Ovary (tissue), 9 donors: Measurements from ENCODE around the gene CKB. TPM values are rescaled to one million over a fixed set of nuclear protein-coding genes. Genes with fewer than 3 reads are reported as not detected.

Experiments
- DNase-seq, 5 donors: peaks; one replicate each; pipeline ENCODE4 v3.0.0-alpha.2; 2019 to 2020
- H3K27ac ChIP-seq, 2 donors: fragments of 200-600 bp; one replicate each; pipeline versions ENCODE4 v1.5.1 to v1.8.0; 2019 to 2022
- H3K27me3 ChIP-seq: fragments of 200-600 bp; one replicate; pipeline ENCODE4 v1.8.0; 2022
- H3K36me3 ChIP-seq: fragments of 200-600 bp; sonication (generic); one replicate; pipeline ENCODE4 v1.5.1; 2019
- H3K4me1 ChIP-seq: one replicate; pipeline ENCODE4 v1.8.1; 2013; ENCODE audit warnings: mild to moderate bottlenecking, moderate library complexity; ENCODE audit not compliant: insufficient read depth
- H3K4me3 ChIP-seq: fragments of 200-600 bp; sonication (generic); one replicate; pipeline ENCODE4 v1.5.1; 2017
- H3K9me3 ChIP-seq, 2 donors: fragments of 200-600 bp in 1 of 2; sonication (generic) in 1 of 2; one replicate each; pipeline versions ENCODE4 v1.5.1 to v1.8.1; 2013 to 2019; ENCODE audit warnings: mild to moderate bottlenecking in 1 of 2, moderate library complexity in 1 of 2
- CTCF ChIP-seq, 3 donors: fragments of 450-650 bp in 2 of 3; fragments of 200-600 bp in 1 of 3; IDR thresholded peaks; one replicate each; pipeline versions ENCODE4 v1.5.1 to v1.8.0; 2016 to 2022; ENCODE audit warnings: antibody characterized with exemption in 3 of 3, mild to moderate bottlenecking in 1 of 3
- EP300 ChIP-seq: sonication (generic); formaldehyde crosslinking; IDR thresholded peaks from one replicate; pipeline ENCODE4 v1.6.1; 2017; ENCODE audit warnings: antibody characterized with exemption
- POLR2A ChIP-seq: fragments of 450-650 bp; IDR thresholded peaks from one replicate; pipeline ENCODE4 v1.6.1; 2017; ENCODE audit warnings: antibody characterized with exemption, mild to moderate bottlenecking, moderate library complexity
- WGBS, 3 donors: extraction: QIAGEN DNeasy Blood & Tissue Kit in 1 of 3; methylation state at CpG; one replicate each; pipeline versions ENCODE4 v1.1.5 to v1.1.7; 2013 to 2017; 5-methylcytosine and 5-hydroxymethylcytosine counted together
- intact Hi-C, 4 donors: fragments of 100-400 bp; cut with DNase I; formaldehyde crosslinking; loops; one replicate each; pipeline versions ENCODE4 v1.11.0 to v1.15.1; 2022 to 2023
- polyA plus RNA-seq, 2 donors: library from polyadenylated mRNA; stranded (reverse); fragments of 200-250 nt in 1 of 2; fragments of 350-450 nt in 1 of 2; fragmentation: Illumina TruSeq in 1 of 2; extraction: RNeasy Lipid Tissue Mini Kit (QIAGEN cat#74804) in 1 of 2; gene quantifications; one replicate each; pipeline ENCODE4 v1.2.3, GENCODE V29; 2013 to 2014
- total RNA-seq, 7 donors: library from RNA; depleted of rRNA in 2 of 7; stranded (reverse); fragments of >200 nt in 2 of 7; fragmentation: NEBNext Ultra II Directional in 3 of 7; extraction: Animal tissue kit (Norgen Biotek cat#: 25700) in 3 of 7; gene quantifications; one replicate each; pipeline versions ENCODE4 v1.1.0 to v1.2.4, GENCODE V29; 2016 to 2023
- donor health status: DM: no; HTN: no; CAD: no; lungs with moderate emphysema.
- donor health status: DM: no; HTN: no; CAD: no.
- donor health status: Bipolar disorder and iron deficiency.
- donor health status: DM: yes; HTN: yes; CAD: no.
- donor health status: DM: no; HTN: no; CAD: no.
- donor health status: DM: yes; HTN: yes; CAD: no.

The CKB gene
- total and polyA plus RNA-seq, 9 donors: 47.5 to 284 (median 134) TPM

GRCh38 chr14:103519837-103520212, 2.8 kb downstream of the CKB start:
- intact Hi-C loops: loop anchor here in 1 of 4 donors (5.0 kb wide), 1 partner anchor 32 kb away; no protein-coding TSS in a partner anchor
- Histone ChIP-seq H3K9me3 (no peaks in the 10 kb centered on the region), H3K4me3 (no peak overlapping the region), H3K4me1 (peaks cover 10% of the 10 kb centered on the region), H3K36me3 (no peaks in the 10 kb centered on the region), H3K27me3 (no peaks in the 10 kb centered on the region), H3K27ac (peak overlapping the region in 1 of 2 donors; percentile 66)
- DNase-seq: peak in 4 of 5 donors; percentile 38 to 72 (median 58)
- TF ChIP-seq CTCF (IDR thresholded peaks at IDR 0.05) (no peak), POLR2A (no peak)
- 57 to 63% (median 59%) methylated on average over 21 to 22 of the region's 22 CpGs for WGBS, 3 donors

GRCh38 chr14:103519043-103519836, 3.4 kb downstream of the CKB start:
- H3K27ac ChIP-seq: peak overlapping the region in 1 of 2 donors; percentile 66
- H3K9me3 ChIP-seq: no peaks in the 10 kb centered on the region
- H3K36me3 ChIP-seq: no peaks in the 10 kb centered on the region
- intact Hi-C loops: loop anchor here in 1 of 4 donors (5.0 kb wide), 1 partner anchor 33 kb away; no protein-coding TSS in a partner anchor
- H3K4me3 ChIP-seq: no peak overlapping the region
- no peaks in the 10 kb centered on the region for H3K27me3 ChIP-seq
- 48 to 51% (median 48%) methylated on average over 13 of the region's 13 CpGs for WGBS, 3 donors
- peaks cover 10% of the 10 kb centered on the region for H3K4me1 ChIP-seq
- no peak for TF ChIP-seq EP300
- no peak for TF ChIP-seq POLR2A
- TF ChIP-seq CTCF (IDR thresholded peaks at IDR 0.05): no peak
- DNase-seq: peak in 3 of 5 donors; percentile 39 to 48 (median 46)

GRCh38 chr14:103518422-103519042, 4.1 kb downstream of the CKB start:
- Histone ChIP-seq H3K9me3 (no peaks in the 10 kb centered on the region), H3K27me3 (no peaks in the 10 kb centered on the region), H3K27ac (peak overlapping the region; percentile 58 to 63), H3K4me3 (no peak overlapping the region), H3K36me3 (no peaks in the 10 kb centered on the region), H3K4me1 (peaks cover 10% of the 10 kb centered on the region)
- TF ChIP-seq POLR2A: peak; percentile 24
- TF ChIP-seq CTCF (IDR thresholded peaks at IDR 0.05): peak; percentile 57 to 93 (median 85)
- no peak for TF ChIP-seq EP300
- intact Hi-C loops: loop anchor here in 2 of 4 donors (1.0 to 5.0 kb wide), 2 partner anchors 28 to 34 kb away; no protein-coding TSS in a partner anchor
- DNase-seq: peak; percentile 68 to 85 (median 80)
- WGBS, 3 donors: 35 to 47% (median 47%) methylated on average over 6 to 9 of the region's 9 CpGs

GRCh38 chr14:103517721-103518421, 4.8 kb downstream of the CKB start:
- no peaks in the 10 kb centered on the region for H3K9me3 ChIP-seq
- TF ChIP-seq POLR2A (no peak), EP300 (no peak), CTCF (IDR thresholded peaks at IDR 0.05) (no peak)
- no peak overlapping the region for H3K4me3 ChIP-seq
- 27 to 34% (median 33%) methylated on average over 18 to 20 of the region's 20 CpGs for WGBS, 3 donors
- peak overlapping the region; percentile 58 to 63 for H3K27ac ChIP-seq
- H3K4me1 ChIP-seq: peaks cover 12% of the 10 kb centered on the region
- H3K36me3 ChIP-seq: no peaks in the 10 kb centered on the region
- intact Hi-C loops: loop anchor here in 2 of 4 donors (1.0 to 5.0 kb wide), 2 partner anchors 28 to 34 kb away; no protein-coding TSS in a partner anchor
- no peaks in the 10 kb centered on the region for H3K27me3 ChIP-seq
- peak in 4 of 5 donors; percentile 64 to 77 (median 72) for DNase-seq
